SK-N-SH (cell line): ENCODE results near the gene HSD3B2.

Experiments
- CHD2 ChIP-seq: fragments of 150-350 bp; IDR thresholded peaks from 2 replicates; pipeline ENCODE4 v1.6.1; 2018; ENCODE audit warnings: low read length; ENCODE audit not compliant: partially characterized antibody
- EZH2phosphoT487 ChIP-seq: fragments of 200-600 bp; sonication (generic); IDR thresholded peaks from 2 replicates; pipeline ENCODE4 v1.6.1; 2017; ENCODE audit warnings: low read depth, mixed run types, mild to moderate bottlenecking, antibody characterized with exemption, moderate library complexity, borderline replicate concordance
- FOSL2 ChIP-seq: IDR thresholded peaks from 2 replicates; pipeline ENCODE4 v1.4.0; 2012; ENCODE audit warnings: low read depth, mild to moderate bottlenecking, moderate library complexity, borderline replicate concordance
- FOXJ3 ChIP-seq: sonication (generic); formaldehyde crosslinking; IDR thresholded peaks from 2 replicates; pipeline ENCODE4 v1.5.1; 2020; ENCODE audit warnings: mild to moderate bottlenecking, missing genetic modification reagents
- NRF1 ChIP-seq: IDR thresholded peaks from 2 replicates; pipeline ENCODE4 v1.6.1; 2012; ENCODE audit warnings: low read depth, mild to moderate bottlenecking, low read length
- RCOR1 ChIP-seq: fragments of 150-350 bp; IDR thresholded peaks from 2 replicates; pipeline ENCODE4 v1.6.1; 2017; ENCODE audit warnings: antibody characterized with exemption, low read length
- RFX5 ChIP-seq: IDR thresholded peaks from 2 replicates; pipeline ENCODE4 v1.6.1; 2012; ENCODE audit warnings: mild to moderate bottlenecking, improper control_type of control experiment, low read length
- SIN3A ChIP-seq: IDR thresholded peaks from 2 replicates; pipeline ENCODE4 v1.6.1; 2012; ENCODE audit warnings: low read depth, mild to moderate bottlenecking, low read length, moderate library complexity, borderline replicate concordance
- USF2 ChIP-seq: fragments of 150-350 bp; IDR thresholded peaks from 2 replicates; pipeline ENCODE4 v1.6.1; 2017; ENCODE audit warnings: antibody characterized with exemption, low read length, low read depth, borderline replicate concordance
- YY1 ChIP-seq: IDR thresholded peaks from 2 replicates; pipeline ENCODE4 v1.4.0; 2012; ENCODE audit warnings: low read depth, mild to moderate bottlenecking
- ZBTB33 ChIP-seq: IDR thresholded peaks from 2 replicates; pipeline ENCODE4 v1.4.0; 2012; ENCODE audit warnings: low read depth, borderline replicate concordance
- TF ChIP-seq, protein P1 (sequence below): fragments of 200-600 bp; sonication (generic); IDR thresholded peaks from 2 replicates; pipeline ENCODE4 v1.6.1; 2017; ENCODE audit warnings: antibody characterized with exemption, mild to moderate bottlenecking, moderate library complexity
- TF ChIP-seq, protein P2 (sequence below): IDR thresholded peaks from 2 replicates; pipeline ENCODE4 v1.6.1; 2012; ENCODE audit warnings: mild to moderate bottlenecking, low read depth, low read length, moderate library complexity
- TF ChIP-seq, protein P3 (sequence below): IDR thresholded peaks from 2 replicates; pipeline ENCODE4 v1.4.0; 2012; ENCODE audit warnings: low read depth, borderline replicate concordance

DNA sequence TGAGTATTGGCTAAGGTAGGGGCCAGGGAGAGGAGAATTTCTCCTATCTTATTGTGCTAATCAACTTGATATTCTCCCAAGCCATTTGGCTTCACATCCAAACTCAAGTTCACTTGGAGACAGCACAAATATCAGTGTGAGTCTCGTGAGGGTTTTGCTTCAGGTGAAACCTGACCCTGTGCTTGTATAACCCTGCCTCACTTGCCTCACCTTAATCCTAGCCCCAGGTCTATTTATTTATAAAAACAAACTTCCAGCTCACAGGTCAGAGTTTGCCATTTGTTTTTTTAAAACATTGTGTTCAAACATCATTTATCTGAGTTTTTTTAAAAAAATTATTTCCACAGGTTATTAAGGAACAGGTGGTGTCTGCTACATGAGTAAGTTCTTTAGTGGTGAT is 26.5 kb upstream of the HSD3B2 start:
- TF ChIP-seq, protein P1, sequence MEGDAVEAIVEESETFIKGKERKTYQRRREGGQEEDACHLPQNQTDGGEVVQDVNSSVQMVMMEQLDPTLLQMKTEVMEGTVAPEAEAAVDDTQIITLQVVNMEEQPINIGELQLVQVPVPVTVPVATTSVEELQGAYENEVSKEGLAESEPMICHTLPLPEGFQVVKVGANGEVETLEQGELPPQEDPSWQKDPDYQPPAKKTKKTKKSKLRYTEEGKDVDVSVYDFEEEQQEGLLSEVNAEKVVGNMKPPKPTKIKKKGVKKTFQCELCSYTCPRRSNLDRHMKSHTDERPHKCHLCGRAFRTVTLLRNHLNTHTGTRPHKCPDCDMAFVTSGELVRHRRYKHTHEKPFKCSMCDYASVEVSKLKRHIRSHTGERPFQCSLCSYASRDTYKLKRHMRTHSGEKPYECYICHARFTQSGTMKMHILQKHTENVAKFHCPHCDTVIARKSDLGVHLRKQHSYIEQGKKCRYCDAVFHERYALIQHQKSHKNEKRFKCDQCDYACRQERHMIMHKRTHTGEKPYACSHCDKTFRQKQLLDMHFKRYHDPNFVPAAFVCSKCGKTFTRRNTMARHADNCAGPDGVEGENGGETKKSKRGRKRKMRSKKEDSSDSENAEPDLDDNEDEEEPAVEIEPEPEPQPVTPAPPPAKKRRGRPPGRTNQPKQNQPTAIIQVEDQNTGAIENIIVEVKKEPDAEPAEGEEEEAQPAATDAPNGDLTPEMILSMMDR: no peak
- TF ChIP-seq, protein P2, sequence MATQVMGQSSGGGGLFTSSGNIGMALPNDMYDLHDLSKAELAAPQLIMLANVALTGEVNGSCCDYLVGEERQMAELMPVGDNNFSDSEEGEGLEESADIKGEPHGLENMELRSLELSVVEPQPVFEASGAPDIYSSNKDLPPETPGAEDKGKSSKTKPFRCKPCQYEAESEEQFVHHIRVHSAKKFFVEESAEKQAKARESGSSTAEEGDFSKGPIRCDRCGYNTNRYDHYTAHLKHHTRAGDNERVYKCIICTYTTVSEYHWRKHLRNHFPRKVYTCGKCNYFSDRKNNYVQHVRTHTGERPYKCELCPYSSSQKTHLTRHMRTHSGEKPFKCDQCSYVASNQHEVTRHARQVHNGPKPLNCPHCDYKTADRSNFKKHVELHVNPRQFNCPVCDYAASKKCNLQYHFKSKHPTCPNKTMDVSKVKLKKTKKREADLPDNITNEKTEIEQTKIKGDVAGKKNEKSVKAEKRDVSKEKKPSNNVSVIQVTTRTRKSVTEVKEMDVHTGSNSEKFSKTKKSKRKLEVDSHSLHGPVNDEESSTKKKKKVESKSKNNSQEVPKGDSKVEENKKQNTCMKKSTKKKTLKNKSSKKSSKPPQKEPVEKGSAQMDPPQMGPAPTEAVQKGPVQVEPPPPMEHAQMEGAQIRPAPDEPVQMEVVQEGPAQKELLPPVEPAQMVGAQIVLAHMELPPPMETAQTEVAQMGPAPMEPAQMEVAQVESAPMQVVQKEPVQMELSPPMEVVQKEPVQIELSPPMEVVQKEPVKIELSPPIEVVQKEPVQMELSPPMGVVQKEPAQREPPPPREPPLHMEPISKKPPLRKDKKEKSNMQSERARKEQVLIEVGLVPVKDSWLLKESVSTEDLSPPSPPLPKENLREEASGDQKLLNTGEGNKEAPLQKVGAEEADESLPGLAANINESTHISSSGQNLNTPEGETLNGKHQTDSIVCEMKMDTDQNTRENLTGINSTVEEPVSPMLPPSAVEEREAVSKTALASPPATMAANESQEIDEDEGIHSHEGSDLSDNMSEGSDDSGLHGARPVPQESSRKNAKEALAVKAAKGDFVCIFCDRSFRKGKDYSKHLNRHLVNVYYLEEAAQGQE: no peak
- no peak for TF ChIP-seq NRF1
- TF ChIP-seq USF2: no peak
- no peak for TF ChIP-seq RCOR1
- no peak for TF ChIP-seq SIN3A
- no peak for TF ChIP-seq CHD2
- no peak for TF ChIP-seq FOSL2
- TF ChIP-seq YY1: no peak
- TF ChIP-seq FOXJ3 (CRISPR knock-in tag): no peak
- no peak for TF ChIP-seq RFX5
- TF ChIP-seq EZH2phosphoT487: no peak
- TF ChIP-seq, protein P3, sequence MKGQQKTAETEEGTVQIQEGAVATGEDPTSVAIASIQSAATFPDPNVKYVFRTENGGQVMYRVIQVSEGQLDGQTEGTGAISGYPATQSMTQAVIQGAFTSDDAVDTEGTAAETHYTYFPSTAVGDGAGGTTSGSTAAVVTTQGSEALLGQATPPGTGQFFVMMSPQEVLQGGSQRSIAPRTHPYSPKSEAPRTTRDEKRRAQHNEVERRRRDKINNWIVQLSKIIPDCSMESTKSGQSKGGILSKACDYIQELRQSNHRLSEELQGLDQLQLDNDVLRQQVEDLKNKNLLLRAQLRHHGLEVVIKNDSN: no peak
- TF ChIP-seq ZBTB33: no peak
